GM21528 (cell line): ENCODE measurements around the gene UBAP2L.
"Not testable (repeated sequence)": the region's sequence is repeated elsewhere in the genome, so short reads cannot be mapped to it uniquely, and the experiment has no call there.

Experiments
- ATAC-seq: cut with Tn5 transposase; IDR thresholded peaks from one replicate; pipeline ENCODE4 v1.9.1; 2021; ENCODE audit warnings: mild to moderate bottlenecking, moderate library complexity; ENCODE audit not compliant: unreplicated experiment, low FRiP score

UBAP2L gene

DNA sequence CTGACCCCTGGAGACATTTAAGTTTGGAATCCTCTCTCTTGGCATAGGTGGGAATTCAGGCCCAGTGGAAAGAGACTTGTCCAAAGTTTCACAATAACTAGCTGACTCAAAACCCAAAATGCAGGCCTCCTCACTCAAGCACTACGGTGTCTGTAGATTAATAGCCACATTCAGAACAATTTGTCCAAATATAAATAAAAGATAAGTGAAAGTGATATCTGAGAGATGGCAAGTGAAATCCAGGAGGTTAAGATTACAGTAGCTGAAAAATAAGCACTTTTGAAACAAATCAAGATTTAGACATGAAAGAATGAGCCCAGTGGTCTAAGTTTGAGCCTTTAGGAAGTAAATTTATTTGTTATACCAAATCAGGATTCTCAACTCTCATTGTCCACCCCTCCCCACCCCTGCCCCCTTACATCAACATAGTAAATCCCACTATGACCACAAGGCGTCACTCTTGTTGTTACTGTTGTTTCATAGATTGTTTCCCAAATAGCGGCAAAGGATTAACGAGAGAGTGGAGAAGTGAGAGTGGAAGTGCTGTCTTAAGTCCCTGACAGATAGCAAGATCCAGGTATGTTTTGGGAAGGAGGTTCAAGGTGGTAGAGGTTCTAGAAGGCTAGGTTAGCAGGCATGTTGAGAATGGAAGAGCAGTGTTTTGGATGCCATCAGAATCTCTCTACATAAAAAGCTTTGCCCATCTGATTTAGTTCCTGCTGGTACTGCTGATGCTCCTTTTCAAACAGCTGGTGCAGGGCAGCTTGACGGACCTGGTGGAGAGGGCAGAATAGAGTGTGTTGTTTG lies 21.8 kb upstream of the UBAP2L start:
- ATAC-seq: no peak

DNA sequence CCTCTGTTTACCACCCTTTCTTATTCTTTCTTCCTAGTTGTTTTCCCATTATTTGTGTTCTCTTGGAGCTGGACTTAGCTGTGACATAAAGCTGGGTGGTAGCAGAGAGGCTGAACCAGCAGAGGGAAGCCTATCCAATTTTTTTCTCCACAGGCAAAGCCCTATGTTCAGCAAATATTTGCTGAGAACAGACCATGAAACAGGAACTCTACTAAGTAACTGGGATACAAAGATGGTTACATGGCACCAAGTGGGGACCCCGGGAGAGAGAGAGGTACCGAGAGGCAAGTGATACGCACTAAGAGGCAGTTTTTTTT lies 21.2 kb upstream of the UBAP2L start:
- no peak for ATAC-seq

DNA sequence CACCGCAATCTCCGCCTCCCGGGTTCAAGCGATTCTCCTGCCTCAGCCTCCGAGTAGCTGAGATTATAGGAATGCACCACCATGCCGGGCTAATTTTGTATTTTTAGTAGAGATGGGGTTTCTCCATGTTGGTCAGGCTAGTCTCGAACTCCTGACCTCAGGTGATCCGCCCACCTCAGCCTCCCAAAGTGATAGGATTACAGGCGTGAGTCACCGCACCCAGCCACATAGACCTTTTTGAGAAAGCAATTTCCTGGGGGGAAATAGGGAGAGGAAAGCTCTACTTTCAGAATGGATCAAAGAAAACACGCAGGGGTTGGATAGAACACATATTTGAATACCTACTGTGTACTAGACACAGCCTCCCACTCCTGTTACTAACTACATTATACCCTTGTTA lies 15.0 kb upstream of the UBAP2L start:
- ATAC-seq: not testable (repeated sequence)

DNA sequence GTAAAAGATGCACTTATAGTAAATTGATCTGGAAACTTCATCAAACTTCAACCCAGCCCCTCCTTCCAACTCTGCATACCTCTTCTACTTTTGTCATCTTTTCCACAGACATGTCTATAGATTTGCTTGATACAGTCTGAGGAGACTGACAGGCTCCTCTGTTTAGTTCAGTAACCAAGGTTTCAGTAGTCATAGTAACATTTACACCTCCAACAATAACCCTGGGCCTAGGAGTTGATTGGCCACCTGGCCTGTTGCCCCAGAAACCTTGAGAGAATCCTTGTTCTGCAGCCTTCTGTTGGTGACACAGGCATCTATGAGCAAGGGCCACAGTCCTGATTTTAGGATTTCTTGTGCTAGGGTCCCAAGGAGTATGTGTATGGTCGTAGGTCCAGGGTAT lies 14.6 kb upstream of the UBAP2L start, which contains the start of gene CFAP141:
TSS of gene CFAP141 (minus strand) at position 138 of the 400 bp plus-strand sequence. CDS start at position 112, 26 bp downstream.
- no peak for ATAC-seq

DNA sequence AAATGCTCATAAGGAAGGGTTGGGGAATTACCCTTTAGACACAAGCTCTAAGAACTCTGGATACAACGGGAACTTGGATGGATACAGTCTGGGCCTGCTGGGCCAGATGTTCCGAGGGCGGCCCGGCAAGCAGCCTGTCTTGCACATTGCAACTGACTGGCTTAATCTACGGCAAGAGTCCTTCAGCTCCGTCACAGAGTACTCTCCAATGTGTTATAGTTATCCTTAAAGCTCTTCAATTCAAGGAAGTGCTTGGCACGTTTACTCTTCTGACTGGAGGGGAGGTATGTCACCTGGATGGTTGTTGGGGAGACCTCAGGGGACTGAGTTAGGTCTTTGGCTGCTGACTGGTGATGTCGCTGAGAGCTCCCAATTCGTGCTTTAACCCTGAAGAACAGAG lies 13.5 kb upstream of the UBAP2L start:
- ATAC-seq: no peak

DNA sequence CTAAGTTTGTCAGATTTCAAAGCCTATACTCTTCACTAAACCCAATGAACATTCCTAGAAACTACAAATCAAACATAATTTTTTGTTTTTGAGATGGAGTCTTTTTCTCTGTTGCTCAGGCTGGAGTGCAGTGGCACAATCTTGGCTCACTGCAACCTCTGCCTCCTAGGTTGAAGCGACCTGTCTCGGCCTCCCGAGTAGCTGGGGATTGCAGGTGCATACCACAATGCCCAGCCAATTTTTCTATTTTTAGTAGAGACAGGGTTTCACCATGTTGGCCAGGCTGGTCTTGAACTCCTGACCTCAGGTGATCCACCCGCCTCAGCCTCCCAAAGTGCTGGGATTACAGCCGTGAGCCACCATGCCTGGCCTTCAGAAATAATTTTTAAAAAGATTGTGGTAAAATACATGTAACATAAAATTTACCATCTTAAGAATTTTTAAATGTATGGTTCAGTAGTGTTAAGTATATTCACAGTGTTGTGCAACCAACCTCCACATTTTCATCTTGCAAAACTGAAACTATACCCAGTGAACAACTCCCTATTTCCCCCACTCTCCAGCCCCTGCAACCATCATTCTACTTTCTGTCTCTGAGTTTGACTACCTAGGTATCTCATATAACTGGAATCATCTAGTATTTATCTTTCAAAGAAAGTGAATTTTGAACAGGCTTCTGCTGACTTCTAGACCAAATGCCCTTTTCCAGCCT lies 11.9 kb upstream of the UBAP2L start:
- no peak for ATAC-seq

DNA sequence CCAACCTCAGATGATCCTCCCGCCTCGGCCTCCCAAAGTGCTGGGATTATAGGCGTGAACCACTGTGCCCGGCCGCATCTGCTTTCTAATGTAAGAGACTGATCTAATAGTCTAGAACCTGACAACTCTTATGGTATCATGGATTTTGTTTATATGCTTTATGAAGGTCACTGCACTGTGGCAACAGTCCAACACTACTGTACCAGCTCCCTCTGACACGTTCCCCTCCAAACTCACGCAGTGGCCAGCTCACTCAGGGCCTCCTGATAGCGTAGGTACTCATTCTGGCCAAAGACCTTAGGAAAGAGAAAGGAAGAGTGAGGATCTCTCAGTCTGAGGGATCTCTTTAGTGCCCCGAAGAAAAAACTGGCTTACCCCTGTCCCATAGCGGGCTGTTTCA lies 8.7 kb upstream of the UBAP2L start:
- ATAC-seq: no peak

DNA sequence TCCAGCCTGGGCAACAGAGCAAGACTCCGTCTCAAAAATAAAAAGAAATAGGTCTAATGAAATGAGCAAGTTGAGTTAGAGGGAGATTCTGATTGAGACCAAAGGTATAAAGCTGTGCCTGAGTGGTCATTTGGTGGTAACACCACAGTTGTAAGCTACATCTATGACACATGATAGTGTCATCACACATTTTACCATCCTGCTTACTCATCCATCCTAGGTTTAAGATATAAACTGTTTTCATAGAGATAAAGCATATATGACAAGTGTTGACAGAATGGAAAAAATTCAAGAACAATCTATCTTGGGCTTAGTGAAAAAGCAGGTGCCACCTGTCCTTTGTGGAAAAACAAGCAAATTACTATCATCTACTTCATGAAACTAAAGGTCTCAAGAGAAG lies 7.5 kb upstream of the UBAP2L start:
- no peak for ATAC-seq

DNA sequence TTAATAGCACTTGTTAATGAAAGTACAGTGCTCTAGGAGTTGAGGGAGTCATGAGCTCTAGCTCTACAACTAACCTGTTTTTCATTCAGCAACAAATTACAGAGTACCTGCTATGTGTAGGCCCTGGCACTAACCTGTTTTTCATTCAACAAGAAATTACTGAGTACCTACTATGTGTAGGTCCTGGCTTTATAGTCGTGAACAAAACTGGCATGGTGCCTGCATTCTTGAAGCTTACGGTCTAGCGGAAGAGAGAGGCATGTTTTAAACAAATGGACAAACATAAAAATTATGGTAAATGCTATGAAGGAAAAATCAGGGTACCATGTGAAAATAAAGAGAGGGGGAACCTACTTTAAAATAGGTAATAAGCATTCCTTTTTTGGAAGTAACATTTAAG lies 2.2 kb upstream of the UBAP2L start:
- no peak for ATAC-seq

DNA sequence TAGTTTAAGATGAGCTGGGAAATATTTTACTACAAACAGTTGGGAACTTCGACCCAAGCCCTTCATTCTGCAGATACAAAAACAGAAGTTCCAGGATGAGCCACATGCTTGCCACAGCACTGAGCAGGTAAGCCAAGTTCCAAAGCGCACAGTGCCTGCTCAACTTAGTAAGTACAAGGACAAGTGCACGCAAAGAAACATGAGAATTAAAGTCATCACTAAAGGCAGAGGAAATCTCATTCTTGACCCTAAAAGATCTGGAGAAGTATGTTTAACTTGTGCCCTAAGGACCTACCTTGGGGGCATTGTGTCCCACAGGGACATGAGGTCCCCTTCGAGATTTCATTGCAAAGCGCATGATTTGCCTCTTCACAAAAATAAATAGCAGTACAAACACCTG lies 1.2 kb upstream of the UBAP2L start:
- no peak for ATAC-seq

DNA sequence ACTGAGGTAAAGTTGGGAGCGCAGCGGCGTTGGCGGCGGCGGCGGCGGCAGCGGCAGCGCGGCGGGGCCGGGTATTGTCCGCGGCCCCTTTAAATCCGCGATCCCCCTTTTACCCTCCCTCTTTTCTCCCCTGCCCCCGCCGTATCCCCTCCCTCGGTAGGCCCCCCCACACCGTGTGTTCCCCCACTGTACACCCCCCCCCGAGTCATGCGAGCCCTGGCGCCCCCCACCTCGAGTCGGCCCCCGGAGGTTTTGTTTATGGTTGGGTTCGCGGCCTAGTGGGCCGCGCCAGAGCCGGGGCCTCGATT lies 169 bp downstream of the UBAP2L start:
- peak; percentile 17 for ATAC-seq

DNA sequence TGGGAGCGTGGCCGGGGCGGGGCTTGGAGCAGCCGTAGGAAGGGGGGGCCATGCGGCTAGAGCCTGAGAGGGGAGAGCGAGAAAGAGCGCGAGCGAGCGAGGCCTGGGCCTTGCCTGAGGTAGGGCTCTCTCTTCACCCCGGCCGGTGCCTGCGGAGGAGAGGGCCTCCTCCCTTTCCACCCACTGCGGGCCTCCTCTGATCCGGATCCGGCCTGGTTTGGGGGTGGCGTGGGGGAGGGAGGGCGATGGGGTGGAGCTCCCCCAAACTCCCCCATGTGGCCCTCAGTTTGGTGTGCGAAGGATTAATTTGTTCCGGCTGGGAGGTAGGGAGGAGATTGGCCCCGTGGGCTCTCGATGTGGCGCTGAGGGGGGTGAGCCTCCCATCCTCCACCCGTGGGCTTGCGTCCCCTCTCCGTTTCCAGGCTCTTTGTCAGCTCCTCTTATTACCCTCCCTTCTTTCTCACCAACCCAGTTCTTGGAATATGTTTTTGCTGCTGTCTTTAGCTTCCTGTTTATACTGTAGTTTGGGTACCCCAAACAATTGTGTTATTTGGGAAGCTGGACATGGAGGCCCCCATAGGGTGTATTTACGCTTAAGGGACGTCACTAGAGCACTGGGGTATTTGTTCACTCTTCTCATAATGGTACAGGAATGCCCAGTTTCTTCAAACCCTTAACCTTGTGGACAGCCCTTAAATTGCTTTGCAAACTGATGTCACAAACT lies 685 bp downstream of the UBAP2L start:
- peak; percentile 28 for ATAC-seq

DNA sequence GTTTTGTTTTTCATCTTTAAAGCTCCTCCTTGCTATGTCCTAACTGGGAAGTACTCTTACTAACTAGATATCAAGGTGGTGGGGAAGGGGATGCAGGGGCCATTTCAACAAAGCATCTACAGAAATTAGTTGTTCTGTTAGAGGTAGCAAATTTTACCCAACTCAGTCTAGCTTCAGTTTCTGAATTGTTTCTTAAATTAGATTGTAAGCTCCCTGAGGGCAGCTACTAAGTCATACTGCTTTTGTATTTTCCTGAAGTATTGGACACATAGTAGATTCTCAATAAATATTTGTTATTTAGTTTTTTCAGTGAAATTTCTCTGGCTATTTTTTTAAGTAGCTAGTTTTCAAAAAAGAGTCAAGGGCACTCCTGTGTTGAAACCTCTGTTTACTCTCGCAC lies 1.8 kb downstream of the UBAP2L start:
- ATAC-seq: no peak

DNA sequence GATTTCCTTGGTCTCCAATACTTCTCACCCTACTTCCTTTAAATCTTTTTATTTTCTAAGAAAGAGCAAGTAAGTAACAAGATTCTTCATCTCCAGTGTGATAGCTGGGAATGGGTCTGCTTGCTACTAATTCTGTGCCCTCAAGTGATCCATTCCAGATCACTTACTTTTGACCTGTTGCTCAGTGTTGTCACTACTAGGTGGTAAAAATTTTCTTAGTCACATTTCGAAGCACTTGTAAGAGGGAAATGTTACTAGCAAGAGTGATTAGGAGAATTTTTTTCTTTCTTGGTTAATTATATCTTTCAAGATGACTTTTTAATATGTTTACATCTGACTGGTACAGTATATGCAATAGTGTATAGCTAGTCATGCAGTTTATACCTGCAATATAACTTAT lies 2.2 kb downstream of the UBAP2L start:
- ATAC-seq: no peak

DNA sequence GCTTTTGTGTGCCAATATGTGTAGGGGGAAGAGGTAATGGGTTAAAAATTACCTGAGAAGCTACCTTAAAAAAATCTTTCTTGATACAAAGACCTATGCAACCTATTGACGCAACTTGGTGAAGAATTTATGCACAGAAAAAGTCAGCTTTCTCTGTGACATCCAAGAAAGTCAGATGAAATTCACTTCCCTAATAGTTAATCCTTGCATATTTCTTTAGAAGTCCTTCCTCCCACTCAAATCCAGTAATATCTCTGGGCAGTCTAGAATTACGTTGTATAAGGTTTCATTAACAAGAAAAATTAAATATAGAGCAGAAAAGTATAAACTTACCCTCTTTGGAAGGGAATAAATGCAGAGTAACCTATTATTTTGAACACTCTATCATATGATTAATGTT lies 2.9 kb downstream of the UBAP2L start:
- ATAC-seq: no peak

DNA sequence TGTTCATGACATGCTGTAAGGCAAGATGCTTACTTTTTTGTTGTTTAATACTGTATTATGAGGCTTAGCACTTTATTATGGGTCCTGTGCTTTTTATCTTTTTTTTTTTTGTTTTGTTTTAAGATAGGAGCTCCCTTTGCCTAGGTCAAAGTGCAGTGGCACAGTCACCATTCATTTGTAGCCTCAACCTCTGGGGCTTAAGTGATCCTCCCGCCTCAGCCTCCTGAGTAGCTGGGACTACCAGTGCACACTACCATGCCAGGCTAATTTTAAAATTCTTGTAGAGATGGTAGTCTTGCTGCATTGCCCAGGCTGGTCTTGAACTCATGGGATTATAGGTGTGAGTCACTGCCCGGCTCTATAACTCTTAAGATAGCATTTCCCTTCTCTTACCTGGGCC lies 4.6 kb downstream of the UBAP2L start:
- no peak for ATAC-seq

DNA sequence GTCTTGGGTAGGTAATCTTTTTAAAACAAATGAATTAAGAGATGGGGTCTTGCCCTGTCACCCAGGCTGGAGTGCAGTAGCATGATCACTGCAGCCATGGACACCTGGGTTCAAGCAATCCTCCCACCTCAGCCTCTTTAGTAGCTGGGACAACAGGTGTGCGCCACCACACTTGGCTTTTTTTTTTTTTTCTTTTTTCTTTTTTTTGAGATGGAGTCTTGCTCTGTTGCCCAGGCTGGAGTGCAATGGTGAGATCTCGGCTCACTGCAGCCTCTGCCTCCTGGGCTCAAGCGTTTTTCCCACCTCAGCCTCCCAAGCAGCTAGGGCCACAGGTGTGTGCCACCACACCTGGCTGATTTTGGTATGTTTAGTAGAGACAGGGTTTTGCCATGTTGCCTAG lies 10.4 kb downstream of the UBAP2L start:
- ATAC-seq: not testable (repeated sequence)

DNA sequence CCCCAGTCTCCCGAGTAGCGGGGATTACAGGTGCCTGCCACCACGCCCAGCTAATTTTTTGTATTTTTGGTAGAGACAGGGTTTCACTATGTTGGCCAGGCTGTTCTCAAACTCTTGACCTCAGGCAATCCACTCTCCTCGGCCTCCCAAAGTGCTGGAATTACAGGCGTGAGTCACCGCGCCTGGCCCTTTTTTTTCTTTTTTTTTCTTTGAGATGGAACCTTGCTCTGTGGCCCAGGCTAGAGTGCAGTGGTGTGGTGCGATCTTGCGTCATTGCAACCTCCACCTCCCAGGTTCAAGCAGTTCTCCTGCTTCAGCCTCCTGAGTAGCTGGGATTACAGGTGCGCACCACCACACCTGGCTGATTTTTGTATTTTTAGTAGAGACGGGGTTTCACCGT lies 12.4 kb downstream of the UBAP2L start:
- ATAC-seq: not testable (repeated sequence)

DNA sequence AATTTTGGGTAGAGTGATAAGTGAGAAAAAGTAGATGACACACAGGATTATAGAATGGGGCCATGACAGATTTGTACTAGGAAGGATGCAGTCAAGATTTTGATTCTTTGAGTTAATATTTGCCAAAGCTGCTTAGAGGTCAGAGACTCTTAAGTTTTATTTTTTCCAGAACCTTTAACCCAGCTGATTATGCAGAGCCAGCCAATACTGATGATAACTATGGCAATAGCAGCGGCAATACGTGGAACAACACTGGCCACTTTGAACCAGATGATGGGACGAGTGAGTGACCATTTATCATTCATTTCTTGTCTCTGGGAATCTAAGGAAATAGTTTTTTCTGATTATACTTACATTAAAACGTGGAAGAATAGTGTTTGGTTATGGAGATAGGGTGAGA lies 16.1 kb downstream of the UBAP2L start:
- no peak for ATAC-seq

DNA sequence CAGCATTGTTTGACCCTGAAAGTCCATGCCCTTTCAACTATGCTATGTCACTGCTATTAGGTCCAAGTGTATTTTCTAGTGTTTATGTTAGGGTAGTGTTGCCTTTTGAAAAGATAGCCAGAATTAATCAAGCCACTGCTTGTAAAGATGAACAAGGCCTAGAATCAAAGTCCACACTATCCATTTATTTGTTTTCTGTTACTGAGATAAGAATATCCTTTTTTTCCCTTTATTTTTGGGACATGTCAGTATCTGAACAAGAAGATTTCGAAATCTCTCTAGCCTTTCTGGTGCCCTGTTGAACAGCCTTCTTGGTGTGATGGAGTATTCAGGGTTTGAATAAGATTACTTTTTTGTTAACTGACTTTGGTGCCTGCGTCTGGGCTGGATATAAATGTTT lies 16.7 kb downstream of the UBAP2L start:
- ATAC-seq: no peak

DNA sequence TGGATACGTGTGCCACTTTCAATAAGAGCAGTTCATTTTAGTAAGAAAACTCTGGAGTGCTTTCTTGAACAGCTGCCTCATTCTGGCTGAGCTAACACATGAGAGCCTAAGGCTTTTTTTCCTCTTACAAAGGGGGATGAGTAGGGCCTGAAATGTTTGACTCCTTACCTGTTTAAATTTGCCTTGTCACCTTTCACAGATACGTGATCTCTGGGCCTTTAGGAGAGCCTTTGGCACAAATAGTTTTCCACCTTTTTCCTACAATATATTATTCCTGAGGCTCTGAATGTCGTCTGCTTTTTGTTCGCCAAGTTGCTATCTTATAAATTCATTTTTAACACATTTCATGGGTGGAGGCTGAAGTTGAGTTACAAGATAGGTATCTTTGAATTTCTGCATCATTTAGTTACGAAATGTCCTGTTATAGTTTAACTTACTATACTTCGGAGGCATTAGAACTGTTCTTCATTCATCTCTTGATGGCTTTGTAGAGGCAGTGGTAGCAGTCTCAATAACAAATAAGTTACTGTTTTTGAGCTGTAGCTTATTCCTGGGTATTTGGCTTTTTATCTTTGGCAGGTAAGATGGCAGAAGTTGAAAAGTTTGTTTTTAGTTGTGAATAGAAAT lies 17.2 kb downstream of the UBAP2L start:
- ATAC-seq: no peak
